Amniotic stem cell (primary cell): ENCODE results near the gene PTPRA.

ENCODE experiments used
- DNase-seq: peaks from one replicate; lab custom pipeline; 2025; lab: John Stamatoyannopoulos, UW

PTPRA gene

DNA sequence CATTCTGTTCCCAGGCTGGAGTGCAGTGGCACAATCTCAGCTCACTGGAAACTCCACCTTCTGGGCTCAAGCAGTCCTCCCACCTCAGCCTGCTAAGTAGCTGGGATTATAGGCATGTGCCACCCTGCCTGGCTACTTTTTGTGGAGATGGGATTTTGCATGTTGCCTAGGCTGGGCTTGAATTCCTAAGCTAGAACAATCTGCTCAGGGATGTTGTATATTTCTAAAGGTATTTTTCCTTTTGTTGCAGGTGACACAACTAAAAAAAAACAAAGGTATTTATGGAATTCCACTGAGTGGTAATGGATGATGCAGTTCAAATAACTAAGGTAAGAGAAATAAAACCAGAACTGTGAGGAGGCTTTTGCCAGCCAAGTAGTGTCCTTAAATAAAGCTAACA, 49.7 kb downstream of the PTPRA start:
- no peak for DNase-seq

DNA sequence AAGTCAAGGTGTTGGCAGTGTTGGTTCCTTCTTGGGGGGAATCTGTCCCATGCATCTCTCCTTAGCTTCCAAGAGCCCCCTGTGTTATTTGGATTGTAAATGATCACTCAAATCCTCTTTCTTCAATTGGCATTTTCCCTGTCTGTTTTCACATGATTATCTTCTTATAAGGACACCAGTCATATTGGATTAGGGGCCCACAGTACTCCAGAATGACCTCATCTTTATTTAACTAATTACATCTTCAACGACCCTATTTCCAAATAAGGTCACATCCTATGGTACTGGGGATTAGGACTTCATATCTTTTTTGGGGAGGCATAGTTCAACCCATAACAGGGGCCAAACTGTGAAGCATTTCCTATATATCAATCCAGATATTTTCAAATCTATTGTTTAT, 57.3 kb downstream of the PTPRA start:
- DNase-seq: no peak

GRCh38 chr20:2932498-2932897, 59.2 kb downstream of the PTPRA start:
- no peak for DNase-seq

- DNase-seq: no peak
Measured at GRCh38 chr20:2937902-2938301, 64.6 kb downstream of the PTPRA start.

DNA sequence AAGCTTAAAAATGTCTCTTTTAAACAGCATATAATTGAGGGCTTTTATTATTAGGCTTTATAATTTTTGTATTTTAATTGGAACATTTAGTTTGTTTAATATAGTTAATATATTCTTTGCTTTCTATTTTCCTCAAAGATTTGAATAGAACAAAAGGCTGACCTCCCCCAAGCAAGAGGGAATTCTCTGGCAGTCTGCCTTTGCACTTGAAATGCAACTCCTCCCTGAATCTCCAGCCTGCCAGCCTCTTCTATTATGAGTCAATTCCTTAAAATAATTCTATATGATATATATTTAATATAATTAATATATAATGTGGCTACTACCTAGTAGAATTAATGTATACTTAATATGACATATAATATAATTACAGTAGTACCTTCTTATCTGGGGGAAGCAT, 69.2 kb downstream of the PTPRA start:
- no peak for DNase-seq

DNA sequence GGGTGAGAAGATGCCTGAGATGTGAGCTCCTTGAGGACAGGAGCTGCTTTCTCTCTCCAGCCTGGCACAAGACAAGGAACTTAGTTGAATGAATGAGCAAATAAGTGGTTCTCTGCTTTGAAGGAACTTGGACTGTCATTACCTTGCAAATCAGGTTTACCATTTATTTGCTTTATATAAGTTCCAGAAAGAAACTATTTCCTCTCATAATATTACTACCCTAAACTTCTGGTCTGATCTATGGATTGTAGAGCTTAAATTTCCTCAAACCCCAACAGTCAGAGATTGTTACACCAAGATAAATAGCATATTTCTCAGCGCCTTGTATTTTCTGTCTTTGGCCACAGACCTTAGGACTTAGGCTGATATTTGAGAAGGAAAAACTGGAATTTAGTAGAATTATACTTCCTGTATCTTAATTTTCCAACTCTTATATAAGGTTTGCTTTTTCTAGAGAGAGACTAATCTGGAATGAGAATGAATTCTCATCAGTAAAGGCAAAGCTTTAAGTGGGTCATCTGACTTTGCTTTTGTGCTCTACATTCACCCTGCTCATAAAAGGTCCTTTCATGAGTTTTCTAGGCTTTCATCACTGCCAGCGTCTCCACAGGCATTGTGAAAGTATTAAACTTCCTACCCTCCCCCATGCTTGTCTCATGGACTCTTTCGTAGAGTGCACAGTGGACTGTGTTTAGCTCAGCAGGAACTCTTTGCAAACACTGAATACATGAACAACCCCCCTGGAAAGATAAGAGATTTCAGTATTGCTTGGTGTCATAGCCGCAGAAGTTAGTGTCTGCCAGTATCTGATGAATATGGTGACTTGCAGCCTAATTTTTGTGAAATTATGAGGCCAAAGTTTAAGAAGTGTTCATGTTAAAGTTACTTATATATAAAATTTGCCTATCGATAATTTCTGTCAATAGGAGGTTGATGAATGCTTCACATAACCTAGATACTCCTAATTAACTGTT, 74.0 kb downstream of the PTPRA start:
- no peak for DNase-seq

GRCh38 chr20:2948968-2949367, 75.7 kb downstream of the PTPRA start:
- no peak for DNase-seq

- no peak for DNase-seq
Measured at GRCh38 chr20:2952766-2953165, 79.5 kb downstream of the PTPRA start.

GRCh38 chr20:2955257-2955970, 82.1 kb downstream of the PTPRA start:
- DNase-seq: no peak

- no peak for DNase-seq
Measured at GRCh38 chr20:2956480-2956879, 83.2 kb downstream of the PTPRA start.

- DNase-seq: no peak
Measured at GRCh38 chr20:2967841-2968240, 94.6 kb downstream of the PTPRA start.

GRCh38 chr20:2972126-2972525, 98.8 kb downstream of the PTPRA start:
- DNase-seq: no peak

GRCh38 chr20:2973574-2973973, 100.3 kb downstream of the PTPRA start:
- DNase-seq: no peak

DNA sequence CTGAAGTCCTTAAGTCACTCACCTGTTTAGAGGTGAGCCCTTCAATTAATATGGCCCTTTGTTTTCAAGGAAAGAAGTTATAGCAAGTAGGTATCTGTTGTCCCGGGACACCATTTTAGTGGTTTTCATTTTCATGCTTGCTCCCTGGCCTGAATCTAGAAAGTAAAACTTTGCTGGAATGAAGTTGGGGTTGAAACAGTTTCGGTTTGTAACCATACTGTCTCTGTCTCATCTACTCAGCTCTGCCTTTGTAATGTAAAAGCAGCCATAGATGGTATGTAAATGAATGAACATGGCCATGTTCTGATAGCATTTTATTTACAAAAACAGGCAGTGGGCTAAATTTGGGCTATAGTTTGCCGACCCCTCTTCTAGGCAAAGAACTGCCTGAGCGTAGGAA, 105.2 kb downstream of the PTPRA start:
- no peak for DNase-seq

DNA sequence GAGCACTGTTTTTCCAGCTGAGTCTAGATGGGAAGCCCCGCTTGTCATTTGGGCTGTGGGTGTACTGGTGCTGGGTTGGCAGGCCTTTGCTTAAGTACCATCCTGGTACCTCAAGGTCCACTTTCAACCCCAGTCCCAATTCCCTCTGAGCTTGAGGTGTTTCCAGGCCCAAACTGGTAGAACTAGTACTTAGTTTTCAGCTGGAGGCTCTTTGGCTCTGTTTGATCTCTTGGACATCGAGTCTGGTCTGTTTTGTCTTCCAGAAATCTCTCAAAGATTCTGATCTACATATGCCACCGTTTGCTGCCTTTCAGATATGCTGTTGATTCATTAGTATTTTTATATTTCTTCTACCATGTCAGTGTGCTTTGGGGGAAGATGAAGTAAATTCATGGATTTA, 108.4 kb downstream of the PTPRA start:
- no peak for DNase-seq

DNA sequence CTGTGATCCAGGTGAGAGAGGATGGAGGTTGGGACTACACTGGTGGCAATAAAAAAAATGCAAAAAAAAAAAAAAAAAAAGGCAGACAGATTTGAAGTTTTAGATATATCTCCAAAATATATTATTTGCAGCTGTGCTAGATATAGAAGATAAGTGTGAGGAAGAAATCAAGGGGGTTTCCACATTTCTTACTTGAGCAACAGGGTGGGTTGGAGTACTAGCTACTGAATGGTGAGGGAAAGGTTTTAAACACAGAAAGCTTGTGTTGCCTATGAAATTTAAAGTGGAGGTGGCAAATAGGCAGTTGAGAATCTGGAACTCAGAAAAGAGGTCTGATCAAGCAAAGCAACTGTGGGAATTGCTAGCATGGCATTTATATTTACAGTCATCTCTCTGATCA, 110.2 kb downstream of the PTPRA start:
- no peak for DNase-seq

DNA sequence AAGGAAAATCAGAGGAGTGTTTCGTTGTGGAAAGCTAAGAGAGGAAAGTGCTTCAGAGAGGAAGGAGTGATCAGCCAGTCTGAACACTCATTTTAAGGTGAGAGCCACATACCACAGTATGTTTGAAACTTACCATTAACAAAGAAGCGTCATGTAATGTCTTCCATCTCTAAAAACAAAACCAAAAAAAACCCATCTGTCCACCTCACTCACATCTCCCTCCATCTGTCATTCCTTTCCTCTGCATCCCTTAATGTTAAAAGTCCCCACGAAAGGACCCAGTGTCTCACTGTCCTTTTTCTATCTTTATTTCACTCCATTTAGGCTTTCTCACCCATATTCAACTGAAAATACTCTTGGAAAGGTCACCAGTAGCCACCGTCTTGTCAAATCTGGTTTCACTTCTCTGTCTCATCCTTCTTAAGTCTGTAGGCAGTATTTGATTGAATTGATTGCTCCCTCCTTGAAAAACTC, 110.8 kb downstream of the PTPRA start:
- DNase-seq: no peak

GRCh38 chr20:2984956-2985661, 111.8 kb downstream of the PTPRA start:
- DNase-seq: no peak

DNA sequence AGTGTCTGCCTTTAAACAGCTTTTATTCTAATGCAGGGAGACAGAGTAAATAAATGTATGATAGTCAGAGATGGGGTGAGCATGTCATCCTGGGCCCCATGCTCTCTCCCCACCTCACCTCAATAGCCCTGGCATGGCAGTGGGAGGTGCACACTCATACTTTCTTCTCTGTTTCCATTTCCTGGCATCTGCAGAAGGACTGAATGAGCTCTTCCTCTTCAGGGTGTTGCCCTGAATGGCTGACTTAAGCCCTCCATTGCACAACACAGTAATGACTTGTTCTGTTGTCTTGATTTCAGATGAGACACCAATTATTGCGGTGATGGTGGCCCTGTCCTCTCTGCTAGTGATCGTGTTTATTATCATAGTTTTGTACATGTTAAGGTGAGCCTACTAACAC, 113.2 kb downstream of the PTPRA start:
- no peak for DNase-seq

- DNase-seq: no peak
Measured at GRCh38 chr20:2987861-2988260, 114.6 kb downstream of the PTPRA start.

DNA sequence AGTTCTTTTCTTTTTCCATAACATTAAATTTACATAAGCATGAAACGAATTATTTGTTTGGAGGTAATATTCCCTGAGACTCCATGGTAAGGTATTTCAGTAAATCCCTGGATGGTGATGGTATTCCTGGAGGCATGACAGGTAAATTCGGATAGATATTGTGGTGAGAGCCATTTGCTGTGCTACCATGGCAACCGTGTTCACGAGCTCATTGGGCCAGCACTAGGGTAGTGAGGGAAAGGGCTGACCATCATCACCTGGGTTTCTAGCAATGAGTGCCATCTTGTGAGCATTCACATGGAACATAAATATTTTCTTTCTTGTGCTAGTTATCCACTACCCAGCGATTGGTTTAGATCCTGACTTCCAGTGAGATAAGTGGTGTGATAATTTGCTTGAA, 118.3 kb downstream of the PTPRA start:
- DNase-seq: no peak

- DNase-seq: no peak
Measured at GRCh38 chr20:2993250-2993649, 120.0 kb downstream of the PTPRA start.

DNA sequence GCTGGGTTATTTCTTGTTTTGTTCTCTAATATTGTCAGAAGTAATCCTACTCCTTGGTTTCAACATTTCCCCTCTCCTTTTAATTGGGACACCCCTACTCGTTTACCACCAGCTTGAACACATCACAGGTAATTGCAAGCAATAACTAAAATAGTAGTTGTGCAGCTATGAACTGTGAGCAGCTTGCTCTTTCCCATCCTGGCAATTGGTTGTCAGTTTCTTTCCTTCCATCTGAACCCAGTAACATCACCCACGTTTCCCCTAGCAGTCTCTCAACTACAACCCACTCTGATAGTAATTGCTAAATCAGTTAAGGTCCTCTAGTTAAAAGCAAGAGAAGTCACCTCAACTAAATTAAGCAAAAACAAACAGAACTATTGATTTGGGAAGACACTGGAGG, 122.5 kb downstream of the PTPRA start:
- DNase-seq: no peak
